ENCODE results near the gene MIAT. TPM values are rescaled to one million over a fixed set of nuclear protein-coding genes. Genes with fewer than 3 reads are reported as not detected.

The MIAT gene
- total and polyA plus RNA-seq, 2 of the 13 experiments (the other 11 are each of a cell fraction or from before 2014, with no cell fraction given) = 0.04 TPM; not detected in 1

- TF ChIP-seq ZNF597 (CRISPR knock-in tag; IDR thresholded peaks at IDR 0.05) (no peak), MAFK (conservative IDR thresholded peaks at IDR 0.05 in 1 of 2, IDR thresholded peaks at IDR 0.05 in 1 of 2; ENCODE audit: low read length in 2 of 2) (peak; percentile 35 to 53), ZNF781 (CRISPR knock-in tag; IDR thresholded peaks at IDR 0.05; ENCODE audit: borderline replicate concordance, not compliant biosample characterization) (no peak), NFKBIZ (CRISPR knock-in tag; IDR thresholded peaks at IDR 0.05) (no peak), CSRNP2 (CRISPR knock-in tag; conservative IDR thresholded peaks at IDR 0.05; ENCODE audit: low read depth) (no peak), MAFF (IDR thresholded peaks at IDR 0.05; ENCODE audit: low read depth, low read length) (peak; percentile 21; the same call in 1 of the 2 replicates), ZFY (CRISPR knock-in tag; IDR thresholded peaks at IDR 0.05) (no peak), NR0B2 (CRISPR knock-in tag; IDR thresholded peaks at IDR 0.05) (no peak), POLR2G (IDR thresholded peaks at IDR 0.05; ENCODE audit: low read depth, low read length) (no peak), NFE2L2 (IDR thresholded peaks at IDR 0.05; ENCODE audit: low read length) (peak; percentile 49; the same call in 1 of the 2 replicates), FOSL2 (CRISPR knock-in tag; IDR thresholded peaks at IDR 0.05) (peak; percentile 19; the same call in 1 of the 2 replicates), MAX (IDR thresholded peaks at IDR 0.05) (no peak), NFAT5 (CRISPR knock-in tag; IDR thresholded peaks at IDR 0.05) (no peak), FOXA3 (CRISPR knock-in tag; IDR thresholded peaks at IDR 0.05) (no peak), DDIT3 (CRISPR knock-in tag; IDR thresholded peaks at IDR 0.05) (no peak)
These were observed 1.5 kb downstream of the MIAT start (continued) for GRCh38 chr22:26658671-26659478.
